ENCODE data around the gene PDCL2.
"Not testable (repeated sequence)": the region's sequence is repeated elsewhere in the genome, so short reads cannot be mapped to it uniquely, and the experiment has no call there.

PDCL2 gene

DNA sequence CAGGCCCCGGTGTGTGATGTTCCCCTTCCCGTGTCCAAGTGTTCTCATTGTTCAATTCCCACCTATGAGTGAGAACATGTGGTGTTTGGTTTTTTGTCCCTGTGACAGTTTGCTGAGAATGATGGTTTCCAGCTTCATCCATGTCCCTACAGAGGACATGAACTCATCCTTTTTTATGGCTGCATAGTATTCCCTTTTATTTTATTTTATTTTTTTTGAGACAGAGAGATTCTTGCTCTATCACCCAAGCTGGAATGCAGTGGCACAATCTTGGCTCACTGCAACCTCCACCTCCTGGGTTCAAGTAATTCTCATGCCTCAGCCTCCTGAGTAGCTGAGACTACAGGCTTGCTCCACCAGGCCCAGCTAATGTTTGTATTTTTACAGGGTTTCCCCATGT is 9.3 kb downstream of the PDCL2 start:
- not testable (repeated sequence) for DNase-seq

DNA sequence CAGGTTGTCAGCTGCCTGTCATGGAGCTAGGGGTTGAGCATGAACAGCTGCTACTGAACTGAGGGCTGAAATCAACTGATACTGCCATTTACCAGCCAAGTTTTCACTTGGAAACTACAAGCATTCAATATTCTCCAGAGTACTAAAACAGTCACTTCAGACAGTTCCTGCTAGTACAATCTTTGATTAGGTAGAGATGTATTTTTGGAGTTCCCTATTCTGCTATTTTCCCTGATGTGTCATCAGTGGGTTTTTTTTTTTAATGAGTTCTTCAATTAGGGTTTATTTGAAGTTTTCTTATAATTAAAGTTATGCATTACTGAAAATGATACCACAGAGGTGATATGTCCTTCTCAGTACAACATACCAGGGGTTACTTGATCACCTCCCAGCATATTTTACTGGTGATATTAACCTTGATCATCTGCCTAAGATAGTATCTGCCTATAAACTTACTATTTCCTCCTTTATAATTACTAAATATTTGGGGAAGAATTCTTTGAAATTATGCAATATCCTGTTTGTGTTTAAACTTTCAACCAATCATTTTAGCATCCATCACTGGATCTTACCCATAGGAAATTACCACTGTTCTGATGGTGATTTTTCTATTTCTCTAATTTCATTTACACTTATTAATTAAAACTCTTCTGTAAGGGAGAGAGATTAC is 13.6 kb downstream of the PDCL2 start:
- no peak for DNase-seq

DNA sequence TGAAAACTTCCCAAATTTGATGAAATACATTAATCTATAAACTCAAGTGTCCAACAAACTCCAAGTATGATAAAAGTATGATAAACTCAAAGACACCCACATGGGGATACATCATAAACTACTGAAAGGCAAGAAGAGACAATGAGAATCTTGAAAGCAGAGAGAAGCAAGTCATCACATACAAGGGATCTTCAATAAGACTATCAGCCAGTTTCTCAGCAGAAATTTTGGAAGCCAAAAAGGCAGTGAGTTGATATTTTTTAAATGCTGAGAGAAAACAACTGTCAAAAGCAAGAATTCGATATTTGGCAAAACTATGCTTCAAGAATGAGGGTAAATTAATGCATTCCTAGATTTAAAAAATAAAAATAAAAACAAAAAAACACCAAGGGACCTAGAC is 16.5 kb downstream of the PDCL2 start:
- no peak for DNase-seq

DNA sequence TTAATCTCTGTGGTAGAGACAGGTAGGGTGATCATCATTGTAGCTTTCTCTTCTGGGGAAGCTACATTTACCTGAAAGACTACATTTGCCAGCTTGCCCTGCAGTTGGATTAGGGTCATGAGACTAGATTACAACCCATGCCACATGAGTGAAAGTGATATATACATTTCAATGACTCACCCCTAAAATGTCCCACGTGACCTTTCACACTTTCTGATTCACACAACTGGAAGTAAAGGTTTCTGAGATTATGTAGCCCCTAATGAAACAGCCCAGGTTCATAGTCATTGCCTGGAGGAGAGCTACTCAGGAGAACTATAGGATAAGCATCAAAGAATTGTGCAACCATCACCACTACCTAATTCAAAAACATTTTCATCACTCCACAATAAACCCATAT is 17.8 kb downstream of the PDCL2 start:
- DNase-seq = no peak

DNA sequence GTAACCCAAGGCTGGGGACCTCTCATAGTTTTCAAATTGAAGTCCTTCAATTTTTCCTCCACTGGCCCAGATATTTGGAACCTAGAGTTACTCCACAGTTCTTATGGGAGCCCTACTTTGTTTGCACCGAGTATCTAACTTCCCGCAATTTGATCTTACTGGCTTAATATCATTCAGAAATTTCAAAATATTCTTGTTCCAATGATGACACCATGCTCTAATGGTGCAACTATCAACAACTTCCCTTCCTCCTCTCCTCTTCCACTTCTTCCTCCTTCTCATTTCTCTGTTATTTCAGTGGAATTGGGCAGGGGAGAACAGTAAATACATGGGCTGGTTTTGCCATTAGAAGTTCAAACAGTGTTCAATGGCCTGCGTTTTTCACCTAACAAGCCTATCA is 20.2 kb downstream of the PDCL2 start:
- no peak for DNase-seq

DNA sequence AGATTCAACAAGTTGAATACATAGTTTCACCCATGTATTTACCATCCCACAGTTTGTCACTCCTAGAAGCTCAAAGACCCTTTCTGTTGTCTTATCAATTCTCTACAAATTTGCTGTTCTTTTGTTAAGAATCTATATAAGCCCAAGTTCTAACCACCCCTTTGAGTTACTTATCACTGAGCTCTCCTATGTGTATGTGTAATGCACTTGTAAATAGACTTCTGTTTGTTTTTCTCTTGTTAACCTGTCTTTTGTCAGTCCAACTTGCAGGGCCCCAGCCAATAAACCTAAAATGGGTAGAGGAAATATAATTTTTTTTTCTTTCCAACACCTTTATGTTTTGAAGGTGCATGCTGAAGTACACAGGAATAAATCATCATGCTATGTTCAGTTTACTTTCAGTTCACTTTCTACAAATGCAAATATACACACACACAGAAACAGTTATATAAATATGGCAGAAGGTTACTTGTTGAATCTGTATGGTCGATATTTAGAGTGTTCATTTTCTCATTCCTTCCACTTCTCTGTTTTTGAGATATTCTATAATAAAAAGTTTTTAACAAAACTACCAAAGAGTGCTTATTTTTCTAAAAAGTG is 23.0 kb downstream of the PDCL2 start:
- DNase-seq = no peak

DNA sequence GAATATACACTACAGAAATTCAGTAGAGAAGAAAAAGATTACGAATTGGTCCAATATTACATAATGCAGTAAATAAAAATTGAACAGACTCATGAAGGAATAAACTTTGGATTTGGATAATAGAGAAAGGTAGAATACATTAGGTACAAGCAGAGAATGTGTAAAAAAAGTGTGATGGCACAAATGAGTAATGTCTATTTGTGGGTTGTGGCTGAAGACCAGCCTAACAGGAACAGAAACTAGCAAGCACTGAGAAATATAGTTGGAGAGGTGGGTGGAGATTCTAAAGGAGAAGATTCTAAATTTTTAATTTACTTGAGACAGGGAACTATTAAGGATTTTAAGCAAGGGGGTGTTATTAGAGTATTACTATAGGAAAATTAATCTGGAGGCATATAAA is 30.2 kb downstream of the PDCL2 start:
- peak in 1 of 5 experiments; percentile 38 for DNase-seq

DNA sequence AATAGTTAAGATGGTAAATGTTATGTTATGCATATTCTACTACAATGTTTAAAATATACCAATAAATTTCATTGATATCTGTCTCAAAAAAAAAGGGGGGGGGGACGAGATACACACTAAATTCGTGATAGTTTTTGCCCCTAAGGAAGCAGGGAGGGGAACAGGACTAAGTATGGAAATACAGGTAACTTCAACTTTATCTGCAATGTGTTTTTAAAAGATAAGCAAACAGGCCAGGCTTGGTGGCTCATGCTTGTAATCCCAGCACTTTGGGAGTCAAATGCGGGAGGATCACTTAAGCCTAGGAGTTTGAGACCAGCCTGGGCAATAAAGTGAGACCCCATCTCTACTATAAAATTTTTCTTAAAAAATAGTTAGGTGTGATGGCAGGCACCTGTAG is 31.9 kb downstream of the PDCL2 start:
- no peak for DNase-seq

DNA sequence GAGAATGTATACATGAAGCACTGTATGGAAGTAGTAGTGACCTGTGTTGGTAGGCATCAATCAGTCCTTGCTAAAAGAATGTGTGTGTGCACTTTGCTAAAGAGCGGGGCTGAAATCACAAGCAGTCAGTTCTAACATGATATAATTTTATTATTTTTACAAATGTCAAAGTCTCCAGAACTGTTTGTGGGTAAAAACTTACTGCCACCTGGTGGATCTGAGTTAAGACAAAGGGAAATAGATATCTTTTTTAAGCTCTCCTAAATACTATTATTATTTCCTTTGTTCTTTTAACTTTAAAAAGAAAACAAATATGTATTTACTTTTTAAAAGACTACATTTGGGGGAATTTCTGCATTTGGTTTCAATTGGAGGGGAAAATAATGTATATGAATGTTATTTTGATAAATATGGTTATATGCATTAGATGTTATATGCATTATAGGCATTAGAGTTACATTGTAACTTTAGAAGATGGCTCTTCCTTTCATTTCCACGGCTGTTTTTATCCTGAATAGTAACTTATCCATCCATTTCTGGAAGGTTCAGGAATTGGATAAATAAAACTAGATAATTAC is 37.5 kb downstream of the PDCL2 start:
- peak in 1 of 5 experiments; percentile 55 for DNase-seq

DNA sequence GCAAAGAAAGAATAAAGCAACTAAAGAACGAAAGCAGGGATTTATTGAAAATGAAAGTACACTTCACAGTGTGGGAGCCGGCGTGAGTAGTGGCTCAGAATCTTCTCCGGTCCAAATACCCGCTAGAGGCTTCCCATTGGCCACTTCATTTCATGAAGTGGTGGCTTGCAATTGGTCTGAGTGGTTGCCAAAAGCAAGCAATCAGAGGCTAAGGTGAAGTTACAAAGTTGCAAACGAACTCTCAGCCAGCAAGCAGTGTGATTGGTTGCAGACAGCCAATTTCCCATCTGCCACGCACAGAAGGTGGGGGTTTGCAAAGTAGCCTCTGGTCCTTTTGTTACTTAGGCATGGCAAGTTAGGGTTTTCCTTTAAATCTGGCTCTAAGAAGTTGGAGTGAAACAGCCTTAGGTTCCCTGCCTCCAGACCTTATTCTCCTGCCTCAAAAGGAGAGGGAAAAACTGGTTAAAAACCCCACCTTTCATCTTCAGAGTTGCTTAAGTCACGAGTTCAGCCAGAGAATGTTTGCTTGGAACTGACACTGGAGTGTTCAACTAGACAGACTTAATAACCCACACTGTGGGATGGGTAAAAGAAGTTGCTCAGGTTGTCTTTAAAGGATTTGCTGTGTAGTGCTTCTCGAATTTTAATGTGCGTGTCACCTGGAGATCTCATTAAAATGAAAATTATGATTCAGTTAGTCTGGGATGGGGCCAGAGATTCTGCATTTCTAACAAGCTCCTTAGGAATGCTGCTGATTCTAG is 38.4 kb downstream of the PDCL2 start:
- peak in 2 of 5 experiments; percentile 27 to 57 for DNase-seq

DNA sequence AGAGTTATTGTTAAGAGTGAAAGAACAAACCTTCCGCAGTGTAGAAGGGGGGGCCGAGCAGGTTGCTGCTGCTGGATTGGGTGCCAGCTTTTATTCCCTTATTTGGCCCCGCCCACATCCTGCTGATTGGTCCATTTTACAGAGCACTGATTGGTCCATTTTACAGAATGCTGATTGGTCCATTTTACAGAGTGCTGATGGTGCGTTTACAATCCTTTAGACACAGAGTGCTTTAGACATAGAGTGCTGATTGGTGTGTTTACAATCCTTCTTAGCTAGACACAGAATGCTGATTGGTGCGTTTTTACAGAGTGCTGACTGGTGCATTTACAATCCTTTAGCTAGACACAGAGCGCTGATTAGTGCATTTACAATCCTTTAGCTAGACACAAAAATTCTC is 40.1 kb downstream of the PDCL2 start:
- peak in 1 of 5 experiments; percentile 9 for DNase-seq

DNA sequence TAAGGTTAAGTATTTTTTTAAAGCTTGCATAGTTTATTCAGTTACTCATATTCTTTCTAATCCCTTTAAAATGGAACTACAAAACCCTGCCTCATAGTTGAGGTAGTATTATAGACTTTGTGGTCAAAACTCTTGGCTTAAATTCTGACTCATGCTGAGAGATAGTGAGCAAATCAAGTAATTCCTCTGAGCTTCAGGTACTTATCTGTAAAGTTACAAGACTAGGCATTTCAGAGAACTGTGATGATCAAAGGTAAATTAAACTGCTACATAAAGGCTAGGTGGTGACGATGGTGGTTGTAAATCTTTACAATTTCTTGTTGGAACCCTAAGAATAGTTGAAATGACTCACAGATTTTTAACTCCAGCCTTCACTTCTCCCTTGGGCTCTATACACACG is 42.2 kb downstream of the PDCL2 start:
- peak in 1 of 5 experiments; percentile 81 for DNase-seq

DNA sequence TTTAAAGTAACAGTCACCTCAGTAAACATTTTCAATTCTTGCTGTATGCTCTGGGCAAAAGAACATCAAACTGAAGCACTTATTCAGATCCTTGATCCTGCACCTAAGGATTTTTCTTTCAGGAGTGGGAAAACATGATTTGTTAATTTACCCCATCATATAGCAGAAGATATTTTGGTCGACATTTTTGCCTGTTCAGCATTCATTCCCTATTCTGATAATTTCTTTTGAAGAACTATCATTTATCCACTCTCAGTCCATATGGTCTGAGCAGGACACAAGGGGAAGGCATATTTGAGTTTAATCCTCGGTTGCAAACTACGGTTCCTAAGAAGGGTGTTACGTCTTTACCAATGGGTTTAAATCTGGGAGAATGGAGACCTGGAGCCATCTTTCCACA is 44.1 kb downstream of the PDCL2 start:
- no peak for DNase-seq

DNA sequence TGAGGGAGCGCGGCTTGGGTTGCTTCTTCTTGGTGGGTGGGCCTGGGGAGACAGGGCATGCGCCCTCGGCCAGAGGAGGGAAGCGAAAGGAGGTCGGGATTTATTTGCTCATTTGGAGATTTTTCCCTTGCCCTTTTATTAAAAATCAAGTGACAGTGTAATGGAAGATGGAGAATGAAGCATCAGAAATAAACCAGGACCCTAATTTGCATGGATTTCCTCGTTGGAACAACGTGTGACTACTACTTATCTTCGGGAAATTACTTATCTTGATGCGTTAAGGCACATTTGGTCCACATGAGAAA is 44.6 kb downstream of the PDCL2 start:
- DNase-seq = no peak

DNA sequence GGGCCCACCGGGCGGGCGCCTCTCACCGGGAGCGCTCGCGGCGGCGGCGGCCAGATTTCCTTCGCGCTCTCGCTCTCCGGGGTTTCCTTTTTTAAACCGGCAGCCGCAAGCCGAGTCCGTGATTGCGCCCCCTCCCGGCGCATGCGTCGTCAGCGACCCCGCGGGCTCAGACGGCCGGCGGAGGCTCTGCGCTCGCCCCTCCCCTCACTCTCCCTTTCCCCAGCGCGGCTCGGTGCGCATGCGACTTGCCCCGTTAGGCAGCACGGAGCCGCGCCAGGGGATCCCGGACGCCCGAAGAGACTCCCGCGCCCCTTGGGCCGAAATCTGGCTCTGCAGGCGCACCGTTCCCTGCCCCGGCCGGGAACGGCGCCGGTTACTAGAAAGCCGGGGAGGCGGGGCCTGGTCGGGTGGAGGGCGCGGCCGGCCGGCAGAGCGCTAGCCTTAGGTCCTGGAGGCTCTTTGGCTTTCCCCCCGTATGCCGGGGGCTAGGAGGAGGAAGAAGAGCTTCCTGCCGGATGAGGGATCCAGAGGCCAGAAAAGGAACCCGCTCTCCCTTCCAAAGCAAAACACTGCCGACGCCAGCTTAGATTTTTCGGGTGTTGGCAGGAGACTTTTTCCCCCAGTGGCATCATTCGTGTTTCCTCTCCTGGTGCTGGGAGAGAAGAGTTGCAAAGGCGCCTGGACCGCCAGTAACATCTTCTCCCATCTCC is 45.1 kb downstream of the PDCL2 start, which contains the start of gene CLOCK:
TSS of gene CLOCK (minus strand) at position 154 of the 710 bp plus-strand sequence. CDS start 64,124 bp downstream, outside the sequence.
- peak; percentile 72 to 87 (median 79) for DNase-seq

DNA sequence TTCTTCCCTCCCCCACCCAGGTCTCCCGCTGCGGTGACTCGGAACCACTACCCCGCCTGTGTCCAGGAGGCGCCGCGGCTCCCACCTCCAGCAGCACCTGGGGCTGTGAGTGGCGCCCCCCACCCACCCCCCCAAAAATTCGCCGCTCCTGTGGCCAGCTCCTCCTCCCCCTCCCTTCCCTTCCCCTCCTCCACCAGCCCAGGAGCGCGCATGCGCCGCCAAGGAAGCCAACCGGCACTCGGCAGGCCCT is 45.6 kb downstream of the PDCL2 start:
- DNase-seq = no peak

DNA sequence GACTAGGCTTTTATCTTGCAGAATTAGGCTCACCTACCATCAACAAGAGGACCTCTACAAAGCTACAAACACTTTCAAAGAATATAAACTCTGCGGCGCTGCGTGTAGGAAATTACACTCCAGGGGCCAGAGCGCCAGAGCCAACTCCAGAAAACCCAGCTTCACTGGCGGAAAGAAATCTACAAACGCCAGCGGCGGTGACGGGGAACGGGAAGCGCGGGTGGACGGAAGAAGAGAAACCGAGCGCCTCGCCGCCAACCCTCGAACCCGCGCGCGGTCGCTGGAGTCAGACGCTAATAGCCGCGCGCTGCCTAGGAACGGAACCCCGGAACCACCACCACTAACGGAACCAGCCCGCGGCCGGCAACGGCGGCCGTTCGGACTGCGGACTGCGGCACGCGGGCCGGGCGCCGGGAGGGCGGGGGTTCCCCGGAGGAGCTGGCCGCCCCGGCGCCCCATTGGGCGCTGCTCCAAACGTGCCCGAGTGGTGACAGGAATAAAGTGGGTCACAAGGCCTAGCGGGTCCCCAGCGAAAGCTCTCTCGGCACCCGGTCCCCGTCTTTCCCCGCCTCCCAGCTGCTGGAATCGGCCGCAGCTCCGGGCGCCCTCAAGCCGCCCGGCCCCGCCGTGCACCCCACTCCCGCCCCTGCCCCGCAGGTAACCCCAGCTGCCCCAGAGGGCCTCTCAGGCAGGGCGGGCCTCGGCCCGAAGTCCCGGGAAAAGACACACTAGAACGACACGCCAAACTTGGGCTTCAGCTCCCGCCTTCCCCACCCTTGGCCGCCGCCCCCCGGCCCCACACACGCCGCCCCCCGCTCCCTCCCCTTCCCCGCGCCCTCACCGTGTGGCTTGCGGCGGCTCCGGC is 46.2 kb downstream of the PDCL2 start:
- peak; percentile 41 to 70 (median 59) for DNase-seq

DNA sequence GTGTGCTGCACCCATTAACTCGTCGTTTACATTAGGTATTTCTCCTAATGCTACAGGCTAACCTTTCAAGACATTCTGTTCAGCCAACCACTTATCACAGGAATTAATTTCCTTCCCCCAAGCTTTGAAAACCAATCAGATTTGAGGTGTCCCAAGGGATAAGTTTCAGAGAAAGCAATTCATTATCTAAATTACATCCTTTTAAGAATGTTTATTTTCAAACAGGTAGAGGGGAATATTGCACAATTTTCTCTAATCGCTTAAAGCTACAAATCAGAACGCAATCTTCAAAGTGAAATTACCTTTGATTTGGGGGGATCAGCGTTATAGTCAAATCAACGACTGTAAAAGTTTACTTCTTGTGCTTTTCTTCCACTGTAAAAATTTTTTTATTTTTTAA is 46.9 kb downstream of the PDCL2 start:
- no peak for DNase-seq

DNA sequence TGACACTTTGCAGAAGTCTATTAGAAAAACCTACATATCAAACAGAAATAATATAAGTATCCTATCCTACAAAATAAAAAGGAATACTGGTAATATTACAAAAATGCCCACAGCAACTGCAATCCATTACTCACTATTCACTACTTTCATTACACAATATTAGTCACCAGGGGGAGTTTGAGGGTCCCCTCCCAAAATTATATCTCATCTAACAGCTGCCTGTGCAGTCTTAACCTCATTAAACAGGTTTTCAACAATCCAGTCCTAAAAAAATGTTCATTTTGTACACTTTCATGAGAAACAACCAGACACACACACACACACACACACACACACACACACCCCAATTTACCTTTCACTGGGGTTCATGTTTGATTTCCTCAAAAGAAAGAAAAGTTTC is 48.2 kb downstream of the PDCL2 start:
- DNase-seq = no peak

DNA sequence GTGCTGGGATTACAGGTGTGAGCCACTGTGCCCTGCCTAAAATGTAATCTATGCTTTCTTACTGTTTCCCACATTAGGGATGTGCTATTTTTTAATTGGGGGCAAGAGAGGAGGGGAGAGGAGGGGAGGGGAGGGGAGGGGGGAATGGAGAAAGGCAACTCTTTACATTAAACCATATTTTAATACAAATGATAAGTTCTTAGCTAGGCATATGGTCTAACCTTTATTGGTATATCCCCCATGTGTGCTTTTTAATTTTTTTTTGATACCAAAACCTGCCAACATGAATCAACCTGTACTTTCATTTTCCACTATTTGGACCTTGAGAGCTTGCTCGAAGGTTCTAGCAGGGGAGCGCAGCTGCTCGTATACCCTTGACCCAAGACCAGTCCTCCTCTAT is 51.8 kb downstream of the PDCL2 start:
- DNase-seq = no peak

DNA sequence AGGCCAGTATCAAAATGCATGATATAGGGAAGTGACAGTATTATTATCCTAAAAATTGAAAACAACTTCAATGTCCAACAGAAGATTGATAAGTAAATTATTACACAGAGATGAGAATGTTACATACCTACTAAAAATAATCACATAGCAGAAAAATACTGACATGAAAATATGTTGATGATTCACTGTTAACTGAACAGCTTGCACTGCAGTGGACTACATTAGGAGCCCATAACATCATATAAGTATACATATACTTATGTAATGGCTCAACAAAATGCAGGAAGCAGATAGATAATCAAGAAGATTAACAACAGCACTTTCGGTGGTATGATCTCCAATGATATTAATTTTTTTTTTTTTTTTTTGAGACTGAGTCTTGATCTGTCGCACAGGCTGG is 52.4 kb downstream of the PDCL2 start:
- DNase-seq = peak in 1 of 5 experiments; percentile 18

DNA sequence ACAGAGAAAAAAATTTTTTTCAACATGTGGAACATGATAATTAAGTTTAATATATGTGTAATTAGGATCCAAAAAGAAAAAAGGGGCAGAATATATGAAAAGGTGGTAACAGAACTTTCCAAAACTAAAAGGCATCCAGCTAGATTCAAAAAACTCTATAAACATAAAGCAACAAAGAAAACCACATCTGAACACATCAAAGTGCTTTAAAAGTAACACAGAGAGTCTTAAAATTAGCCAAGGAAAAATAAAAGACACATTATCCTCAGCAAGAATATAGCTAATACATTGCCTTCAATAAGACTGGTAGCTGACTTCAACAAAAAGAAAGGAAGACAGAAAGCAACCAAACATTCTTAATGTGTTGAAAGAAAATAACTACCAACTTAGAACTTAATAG is 53.5 kb downstream of the PDCL2 start:
- DNase-seq = no peak

Data from T-helper 2 cell (primary cell).